Neural cell (in vitro differentiated cells): Measurements from ENCODE around the gene CCDC148. TPM values are rescaled to one million over a fixed set of nuclear protein-coding genes. Genes with fewer than 3 reads are reported as not detected.

Source experiments
- H2AFZ ChIP-seq: fragments of 200-600, 300-800 bp; sonication (generic), shearing (Covaris generic); 2 replicates; pipeline ENCODE4 v1.6.0; 2014; ENCODE audit warnings: low read depth, mild to moderate bottlenecking, antibody characterized with exemption, low read length, moderate library complexity
- H3F3A ChIP-seq: fragments of 200-600 bp; shearing (Covaris generic); 2 replicates; pipeline ENCODE4 v1.6.1; 2016; ENCODE audit warnings: mild to moderate bottlenecking, moderate library complexity, mixed read lengths, antibody characterized with exemption, low read length; ENCODE audit not compliant: insufficient read depth, poor library complexity, severe bottlenecking
- H3K27ac ChIP-seq: fragments of 200-600, 300-800 bp; sonication (generic), shearing (Covaris generic); 2 replicates; pipeline ENCODE4 v1.5.1; 2014; ENCODE audit warnings: mild to moderate bottlenecking, low read length, moderate library complexity
- H3K27me3 ChIP-seq: fragments of 300-800, 200-600 bp; sonication (generic), shearing (Covaris generic); 2 replicates; pipeline ENCODE4 v1.6.0; 2014; ENCODE audit warnings: mild to moderate bottlenecking, low read depth, low read length, moderate library complexity; ENCODE audit not compliant: insufficient read depth
- H3K36me3 ChIP-seq: fragments of 300-800, 200-600 bp; sonication (generic), shearing (Covaris generic); 2 replicates; pipeline ENCODE4 v1.5.1; 2014; ENCODE audit warnings: mild to moderate bottlenecking, antibody characterized with exemption, low read length, moderate library complexity; ENCODE audit not compliant: insufficient read depth
- H3K4me2 ChIP-seq: fragments of 300-800, 200-600 bp; sonication (generic), shearing (Covaris generic); 2 replicates; pipeline ENCODE4 v1.6.0; 2014; ENCODE audit warnings: mild to moderate bottlenecking, low read length
- H3K4me3 ChIP-seq: fragments of 300-800, 200-600 bp; sonication (generic), shearing (Covaris generic); 2 replicates; pipeline ENCODE4 v1.5.1; 2014; ENCODE audit warnings: mild to moderate bottlenecking, low read length, moderate library complexity
- H3K79me2 ChIP-seq: fragments of 200-600 bp; shearing (Covaris generic); replicated peaks from 2 replicates; pipeline ENCODE4 v1.6.0; 2014; ENCODE audit warnings: mild to moderate bottlenecking, low read length, moderate library complexity; ENCODE audit not compliant: insufficient read depth
- H3K9ac ChIP-seq: fragments of 300-800, 200-600 bp; sonication (generic), shearing (Covaris generic); 2 replicates; pipeline ENCODE4 v1.6.1; 2016; ENCODE audit warnings: mild to moderate bottlenecking, low read length, mixed read lengths
- H3K9me2 ChIP-seq: fragments of 200-600 bp; shearing (Covaris generic); 2 replicates; pipeline ENCODE4 v1.6.1; 2016; ENCODE audit warnings: mild to moderate bottlenecking, low read length, mixed read lengths; ENCODE audit not compliant: insufficient read depth
- H3K9me3 ChIP-seq: fragments of 200-600, 300-800 bp; sonication (generic), shearing (Covaris generic); 2 replicates; pipeline ENCODE4 v1.6.1; 2016; ENCODE audit warnings: mild to moderate bottlenecking, mixed run types, low read length, moderate library complexity, mixed read lengths
- H4K20me1 ChIP-seq: fragments of 200-600 bp; shearing (Covaris generic); 2 replicates; pipeline ENCODE4 v1.6.1; 2016; ENCODE audit warnings: mild to moderate bottlenecking, mixed run types; ENCODE audit not compliant: insufficient read depth
- EP300 ChIP-seq: fragments of 450-650 bp; conservative IDR thresholded peaks from 2 replicates; pipeline ENCODE4 v1.6.1; 2014; ENCODE audit warnings: antibody characterized with exemption, mild to moderate bottlenecking, moderate library complexity; ENCODE audit not compliant: poor library complexity, severe bottlenecking
- EZH2 ChIP-seq: fragments of 200-600, 300-800 bp; shearing (Covaris generic), sonication (generic); IDR thresholded peaks from 2 replicates; pipeline ENCODE4 v1.6.1; 2014; ENCODE audit warnings: antibody characterized with exemption, low read length, borderline replicate concordance, mild to moderate bottlenecking; ENCODE audit not compliant: insufficient read depth, poor library complexity, severe bottlenecking
- MXI1 ChIP-seq: fragments of 450-650 bp; conservative IDR thresholded peaks from 2 replicates; pipeline ENCODE4 v1.6.1; 2014; ENCODE audit warnings: antibody characterized with exemption, mild to moderate bottlenecking; ENCODE audit not compliant: poor library complexity, severe bottlenecking
- POLR2AphosphoS5 ChIP-seq: IDR thresholded peaks from 2 replicates; pipeline ENCODE4 v1.6.1; 2012
- RAD21 ChIP-seq: fragments of 450-650 bp; conservative IDR thresholded peaks from 2 replicates; pipeline ENCODE4 v1.6.1; 2014; ENCODE audit warnings: antibody characterized with exemption, mild to moderate bottlenecking, moderate library complexity
- TAF1 ChIP-seq: IDR thresholded peaks from 2 replicates; pipeline ENCODE4 v1.6.1; 2012; ENCODE audit warnings: low read depth
- polyA plus RNA-seq: library from polyadenylated mRNA; depleted of rRNA; stranded (reverse); fragments of >200 nt; gene quantifications from 2 replicates; pipeline ENCODE4 v1.2.3, GENCODE V29; 2014
- TF ChIP-seq, protein P1 (sequence below): fragments of 450-650 bp; IDR thresholded peaks from 2 replicates; pipeline ENCODE4 v1.5.1; 2014; ENCODE audit warnings: antibody characterized with exemption, mild to moderate bottlenecking, moderate library complexity; ENCODE audit not compliant: poor library complexity, severe bottlenecking
- TF ChIP-seq, protein P2 (sequence below): IDR thresholded peaks from 2 replicates; pipeline ENCODE4 v1.6.1; 2012; ENCODE audit warnings: borderline replicate concordance

CCDC148 gene
- polyA plus RNA-seq, 1 donor from 2014 or later: 1.8 TPM

DNA sequence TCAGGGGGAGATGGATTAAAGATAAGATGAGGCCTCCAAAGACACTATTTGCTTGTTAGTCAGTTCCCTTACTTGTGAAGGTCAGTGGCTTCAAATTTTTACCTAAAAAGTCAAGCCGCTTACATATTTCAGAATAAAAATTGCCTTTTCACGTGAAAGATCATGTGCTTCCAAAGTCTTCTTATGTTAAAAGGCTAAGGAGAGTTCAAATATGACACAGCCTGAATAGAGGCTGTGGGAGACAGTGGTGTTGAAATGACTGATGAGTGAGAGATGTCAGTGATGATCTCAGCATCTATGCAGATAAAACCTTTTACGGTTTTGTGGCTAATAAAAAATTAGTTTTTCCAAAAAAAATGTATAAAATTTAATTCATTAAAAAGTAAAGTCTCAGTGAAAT, 314.4 kb downstream of the CCDC148 start:
- Histone ChIP-seq H4K20me1 (no peaks in the 10 kb centered on the region), H3F3A (no peaks in the 10 kb centered on the region), H3K27ac (no peak overlapping the region), H3K9me2 (no peaks in the 10 kb centered on the region), H3K9me3 (no peaks in the 10 kb centered on the region), H3K4me3 (no peak overlapping the region), H3K4me2 (no peak overlapping the region), H3K79me2 (no peaks in the 10 kb centered on the region), H2AFZ (no peak overlapping the region), H3K9ac (no peak overlapping the region), H3K27me3 (no peaks in the 10 kb centered on the region), H3K36me3 (no peaks in the 10 kb centered on the region)
- no peak for TF ChIP-seq POLR2AphosphoS5
- TF ChIP-seq MXI1: no peak
- no peak for TF ChIP-seq EP300
- TF ChIP-seq TAF1: no peak
- TF ChIP-seq RAD21: no peak
- TF ChIP-seq, protein P1, sequence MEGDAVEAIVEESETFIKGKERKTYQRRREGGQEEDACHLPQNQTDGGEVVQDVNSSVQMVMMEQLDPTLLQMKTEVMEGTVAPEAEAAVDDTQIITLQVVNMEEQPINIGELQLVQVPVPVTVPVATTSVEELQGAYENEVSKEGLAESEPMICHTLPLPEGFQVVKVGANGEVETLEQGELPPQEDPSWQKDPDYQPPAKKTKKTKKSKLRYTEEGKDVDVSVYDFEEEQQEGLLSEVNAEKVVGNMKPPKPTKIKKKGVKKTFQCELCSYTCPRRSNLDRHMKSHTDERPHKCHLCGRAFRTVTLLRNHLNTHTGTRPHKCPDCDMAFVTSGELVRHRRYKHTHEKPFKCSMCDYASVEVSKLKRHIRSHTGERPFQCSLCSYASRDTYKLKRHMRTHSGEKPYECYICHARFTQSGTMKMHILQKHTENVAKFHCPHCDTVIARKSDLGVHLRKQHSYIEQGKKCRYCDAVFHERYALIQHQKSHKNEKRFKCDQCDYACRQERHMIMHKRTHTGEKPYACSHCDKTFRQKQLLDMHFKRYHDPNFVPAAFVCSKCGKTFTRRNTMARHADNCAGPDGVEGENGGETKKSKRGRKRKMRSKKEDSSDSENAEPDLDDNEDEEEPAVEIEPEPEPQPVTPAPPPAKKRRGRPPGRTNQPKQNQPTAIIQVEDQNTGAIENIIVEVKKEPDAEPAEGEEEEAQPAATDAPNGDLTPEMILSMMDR: no peak

DNA sequence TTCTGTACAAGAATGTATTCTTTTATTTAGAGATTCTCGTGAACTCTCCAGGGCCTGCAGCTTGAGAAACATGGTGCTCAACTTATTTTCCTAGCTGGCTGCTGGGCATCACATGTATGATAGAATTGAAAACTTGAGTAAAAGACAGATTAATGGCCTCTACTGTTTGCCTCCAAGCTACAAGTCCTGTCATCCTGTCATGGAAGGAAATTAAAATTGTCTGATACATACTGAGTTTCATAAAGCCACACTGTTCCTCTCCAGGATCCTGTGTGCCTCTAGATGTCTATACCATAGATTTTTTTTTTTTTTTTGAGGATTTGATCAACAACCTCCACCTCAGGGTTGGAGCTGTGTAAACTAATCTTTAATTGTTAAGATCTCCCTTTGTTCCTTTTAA, 316.4 kb downstream of the CCDC148 start:
- no peak overlapping the region for H3K9ac ChIP-seq
- peak; percentile 78 for TF ChIP-seq POLR2AphosphoS5
- TF ChIP-seq MXI1: no peak
- TF ChIP-seq, protein P2, sequence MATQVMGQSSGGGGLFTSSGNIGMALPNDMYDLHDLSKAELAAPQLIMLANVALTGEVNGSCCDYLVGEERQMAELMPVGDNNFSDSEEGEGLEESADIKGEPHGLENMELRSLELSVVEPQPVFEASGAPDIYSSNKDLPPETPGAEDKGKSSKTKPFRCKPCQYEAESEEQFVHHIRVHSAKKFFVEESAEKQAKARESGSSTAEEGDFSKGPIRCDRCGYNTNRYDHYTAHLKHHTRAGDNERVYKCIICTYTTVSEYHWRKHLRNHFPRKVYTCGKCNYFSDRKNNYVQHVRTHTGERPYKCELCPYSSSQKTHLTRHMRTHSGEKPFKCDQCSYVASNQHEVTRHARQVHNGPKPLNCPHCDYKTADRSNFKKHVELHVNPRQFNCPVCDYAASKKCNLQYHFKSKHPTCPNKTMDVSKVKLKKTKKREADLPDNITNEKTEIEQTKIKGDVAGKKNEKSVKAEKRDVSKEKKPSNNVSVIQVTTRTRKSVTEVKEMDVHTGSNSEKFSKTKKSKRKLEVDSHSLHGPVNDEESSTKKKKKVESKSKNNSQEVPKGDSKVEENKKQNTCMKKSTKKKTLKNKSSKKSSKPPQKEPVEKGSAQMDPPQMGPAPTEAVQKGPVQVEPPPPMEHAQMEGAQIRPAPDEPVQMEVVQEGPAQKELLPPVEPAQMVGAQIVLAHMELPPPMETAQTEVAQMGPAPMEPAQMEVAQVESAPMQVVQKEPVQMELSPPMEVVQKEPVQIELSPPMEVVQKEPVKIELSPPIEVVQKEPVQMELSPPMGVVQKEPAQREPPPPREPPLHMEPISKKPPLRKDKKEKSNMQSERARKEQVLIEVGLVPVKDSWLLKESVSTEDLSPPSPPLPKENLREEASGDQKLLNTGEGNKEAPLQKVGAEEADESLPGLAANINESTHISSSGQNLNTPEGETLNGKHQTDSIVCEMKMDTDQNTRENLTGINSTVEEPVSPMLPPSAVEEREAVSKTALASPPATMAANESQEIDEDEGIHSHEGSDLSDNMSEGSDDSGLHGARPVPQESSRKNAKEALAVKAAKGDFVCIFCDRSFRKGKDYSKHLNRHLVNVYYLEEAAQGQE: no peak
- peak; percentile 93 for TF ChIP-seq EP300
- TF ChIP-seq EZH2: no peak
- TF ChIP-seq, protein P1: no peak
- H2AFZ ChIP-seq: no peak overlapping the region
- H3K9me3 ChIP-seq: no peaks in the 10 kb centered on the region
- no peaks in the 10 kb centered on the region for H3K79me2 ChIP-seq
- no peak overlapping the region for H3K4me2 ChIP-seq
- no peak overlapping the region for H3K4me3 ChIP-seq
- no peaks in the 10 kb centered on the region for H3K36me3 ChIP-seq
- no peaks in the 10 kb centered on the region for H4K20me1 ChIP-seq
- H3K27ac ChIP-seq: no peak overlapping the region
- no peaks in the 10 kb centered on the region for H3K9me2 ChIP-seq
- H3F3A ChIP-seq: no peaks in the 10 kb centered on the region
- H3K27me3 ChIP-seq: no peaks in the 10 kb centered on the region
